Measurements from ENCODE around the gene TULP4. TPM values are rescaled to one million over a fixed set of nuclear protein-coding genes. Genes with fewer than 3 reads are reported as not detected.
"Not testable (repeated sequence)": the region's sequence is repeated elsewhere in the genome, so short reads cannot be mapped to it uniquely, and the experiment has no call there.

Gene TULP4
- total RNA-seq, 1 donor from 2014 or later: 134 TPM

GRCh38 chr6:158506601-158507000 is 194.3 kb downstream of the TULP4 start:
- DNase-seq: peak; percentile 26

- DNase-seq: no peak
These were observed 194.9 kb downstream of the TULP4 start for GRCh38 chr6:158507174-158507573.

GRCh38 chr6:158508450-158508849 is 196.2 kb downstream of the TULP4 start:
- DNase-seq: no peak

GRCh38 chr6:158509465-158509864 is 197.2 kb downstream of the TULP4 start:
- DNase-seq: no peak

GRCh38 chr6:158512809-158513208 is 200.5 kb downstream of the TULP4 start:
- no peak for DNase-seq

GRCh38 chr6:158514176-158514575 is 201.9 kb downstream of the TULP4 start:
- no peak for DNase-seq

GRCh38 chr6:158514991-158515390 is 202.7 kb downstream of the TULP4 start:
- no peak for DNase-seq

GRCh38 chr6:158516098-158516497 is 203.8 kb downstream of the TULP4 start:
- no peak for DNase-seq

GRCh38 chr6:158517038-158517437 is 204.8 kb downstream of the TULP4 start:
- no peak for DNase-seq

- peak; percentile 42 for DNase-seq
These were observed 205.3 kb downstream of the TULP4 start for GRCh38 chr6:158517581-158517980.

GRCh38 chr6:158518191-158519127 is 206.2 kb downstream of the TULP4 start:
- peak; percentile 82 for DNase-seq

GRCh38 chr6:158519300-158519699 is 207.0 kb downstream of the TULP4 start:
- DNase-seq: no peak

GRCh38 chr6:158519761-158520160 is 207.5 kb downstream of the TULP4 start:
- DNase-seq: no peak

- DNase-seq: not testable (repeated sequence)
These were observed 208.7 kb downstream of the TULP4 start for GRCh38 chr6:158520975-158521374.

GRCh38 chr6:158521759-158522158 is 209.5 kb downstream of the TULP4 start:
- no peak for DNase-seq

- DNase-seq: no peak
These were observed 210.4 kb downstream of the TULP4 start for GRCh38 chr6:158522616-158523015.

- no peak for DNase-seq
These were observed 212.0 kb downstream of the TULP4 start for GRCh38 chr6:158524311-158524710.

GRCh38 chr6:158527858-158528257 is 215.6 kb downstream of the TULP4 start:
- DNase-seq: not testable (repeated sequence)

- DNase-seq: no peak
These were observed 216.6 kb downstream of the TULP4 start for GRCh38 chr6:158528826-158529225.

- no peak for DNase-seq
These were observed 217.4 kb downstream of the TULP4 start for GRCh38 chr6:158529629-158530028.

- DNase-seq: no peak
These were observed 219.3 kb downstream of the TULP4 start for GRCh38 chr6:158531566-158531965.

GRCh38 chr6:158531970-158532369 is 219.7 kb downstream of the TULP4 start:
- no peak for DNase-seq

GRCh38 chr6:158536084-158536890 is 224.0 kb downstream of the TULP4 start:
- peak; percentile 81 for DNase-seq

Data from dermis blood vessel endothelial cell (primary cell).